Mononuclear cell (primary cell): Measurements from ENCODE around the gene TSPAN3. TPM values are rescaled to one million over a fixed set of nuclear protein-coding genes. Genes with fewer than 3 reads are reported as not detected.

Source experiments
- H3K27me3 ChIP-seq: 2 replicates; pipeline ENCODE4 v1.6.0; 2011; ENCODE audit warnings: low read length, control low read depth; ENCODE audit not compliant: insufficient read depth
- H3K4me1 ChIP-seq: 2 replicates; pipeline ENCODE4 v1.5.1; 2011; ENCODE audit warnings: mild to moderate bottlenecking, low read length, control low read depth; ENCODE audit not compliant: insufficient read depth
- H3K4me3 ChIP-seq: 2 replicates; pipeline ENCODE4 v1.5.1; 2011; ENCODE audit warnings: mild to moderate bottlenecking, low read length, moderate library complexity
- H3K9me3 ChIP-seq: 2 replicates; pipeline ENCODE4 v1.5.1; 2011; ENCODE audit warnings: low read depth, mild to moderate bottlenecking, control low read depth, low read length
- total RNA-seq: library from RNA; depleted of rRNA; stranded (reverse); fragments of >200 nt; gene quantifications from one replicate; pipeline ENCODE4 v1.2.3, GENCODE V29; 2012

The TSPAN3 gene
- total RNA-seq, 1 donor: 39.9 TPM

DNA sequence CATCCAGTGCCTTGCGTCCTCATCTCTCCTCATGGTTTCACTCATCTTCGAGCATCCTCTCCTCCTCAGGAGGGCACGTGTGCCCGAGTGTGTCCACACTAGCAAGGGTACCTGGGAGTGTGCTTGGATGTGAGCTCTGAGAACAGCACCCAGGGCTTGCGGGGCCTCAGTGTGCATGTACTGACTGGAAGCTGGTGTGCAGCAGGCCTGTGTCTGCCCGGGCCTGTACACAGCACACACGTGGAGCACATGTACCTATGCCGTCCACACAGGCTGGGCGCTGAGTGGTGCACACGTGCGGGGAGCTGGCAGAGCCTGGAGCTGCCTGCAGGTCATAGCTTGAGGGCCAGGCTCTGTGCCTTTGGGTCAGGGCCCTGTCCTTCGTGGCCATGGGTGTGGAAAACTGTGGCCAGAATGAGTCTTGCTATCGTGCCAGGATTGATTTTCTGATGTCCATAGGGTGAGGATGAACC, 34.9 kb downstream of the TSPAN3 start:
- Histone ChIP-seq H3K4me3 (no peak overlapping the region), H3K4me1 (peaks cover 2% of the 10 kb centered on the region), H3K9me3 (no peaks in the 10 kb centered on the region), H3K27me3 (no peaks in the 10 kb centered on the region)

DNA sequence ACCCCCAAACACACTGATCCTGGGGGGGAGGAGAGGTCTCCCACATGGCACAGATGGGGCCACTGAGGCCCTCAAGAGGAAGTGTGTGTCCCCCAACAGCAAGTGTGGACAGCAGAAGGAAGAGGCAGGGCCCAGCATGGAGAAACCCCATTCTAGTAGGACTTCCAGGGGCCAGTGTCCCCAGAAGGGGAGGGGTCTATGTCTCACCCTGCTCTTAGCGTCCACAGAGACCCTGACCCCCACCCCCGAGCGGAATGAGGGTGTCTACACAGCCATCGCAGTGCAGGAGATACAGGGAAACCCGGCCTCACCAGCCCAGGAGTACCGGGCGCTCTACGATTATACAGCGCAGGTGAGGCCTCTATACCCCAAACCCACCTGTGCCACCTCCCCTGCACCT, 35.3 kb downstream of the TSPAN3 start:
- no peaks in the 10 kb centered on the region for H3K9me3 ChIP-seq
- no peak overlapping the region for H3K4me3 ChIP-seq
- no peaks in the 10 kb centered on the region for H3K27me3 ChIP-seq
- peaks cover 6% of the 10 kb centered on the region for H3K4me1 ChIP-seq

- Histone ChIP-seq H3K9me3 (no peaks in the 10 kb centered on the region), H3K4me3 (no peak overlapping the region), H3K4me1 (peaks cover 6% of the 10 kb centered on the region), H3K27me3 (no peaks in the 10 kb centered on the region)
Measured at GRCh38 chr15:77034695-77035489, 36.0 kb downstream of the TSPAN3 start.

DNA sequence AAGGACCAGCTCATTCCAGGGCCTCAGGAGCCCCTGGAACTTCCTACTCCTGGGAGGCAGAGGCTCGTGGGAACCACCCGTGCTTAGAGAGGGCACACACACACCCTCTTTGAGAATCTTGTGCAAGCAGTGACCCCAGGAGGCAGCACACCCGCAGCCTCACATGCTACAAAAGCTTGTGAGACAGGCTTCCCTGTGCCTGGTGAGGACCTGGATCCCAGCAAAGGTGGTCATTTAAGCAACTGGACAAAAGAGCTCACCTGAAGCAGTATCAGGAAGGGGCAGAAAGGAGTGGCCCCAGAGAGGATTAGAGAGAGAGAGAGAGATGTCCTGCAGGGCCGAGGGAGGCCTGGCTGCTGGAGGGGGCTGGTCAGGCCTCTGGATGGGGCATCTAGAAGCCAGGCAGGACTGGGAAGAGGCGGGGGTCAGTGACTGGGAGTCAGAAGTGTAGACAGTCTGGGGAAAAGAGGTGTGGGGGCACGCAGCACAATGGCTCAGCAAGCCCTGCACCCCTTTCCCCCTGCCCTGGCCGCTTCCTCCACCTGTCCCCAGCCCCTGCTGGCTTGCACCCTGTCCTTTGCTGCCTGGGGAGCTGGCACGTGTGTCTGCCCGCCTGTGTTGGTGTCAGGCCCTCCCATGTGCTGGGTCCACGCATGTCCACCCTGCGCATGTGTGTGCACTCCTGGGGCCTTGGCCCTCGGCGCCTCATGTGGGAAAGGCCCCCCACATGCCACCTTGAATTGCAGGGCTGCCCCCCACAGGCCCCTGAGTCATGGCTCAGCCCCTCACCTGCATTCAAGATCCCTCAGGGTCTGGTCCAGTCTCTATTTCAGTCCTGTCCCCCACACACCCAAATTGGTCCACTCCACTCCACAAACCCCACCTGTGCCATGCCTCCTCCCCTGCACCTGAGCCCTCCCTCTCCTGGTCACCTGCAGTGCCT, 36.9 kb downstream of the TSPAN3 start:
- H3K4me3 ChIP-seq: no peak overlapping the region
- H3K9me3 ChIP-seq: no peaks in the 10 kb centered on the region
- peaks cover 6% of the 10 kb centered on the region for H3K4me1 ChIP-seq
- H3K27me3 ChIP-seq: no peaks in the 10 kb centered on the region

DNA sequence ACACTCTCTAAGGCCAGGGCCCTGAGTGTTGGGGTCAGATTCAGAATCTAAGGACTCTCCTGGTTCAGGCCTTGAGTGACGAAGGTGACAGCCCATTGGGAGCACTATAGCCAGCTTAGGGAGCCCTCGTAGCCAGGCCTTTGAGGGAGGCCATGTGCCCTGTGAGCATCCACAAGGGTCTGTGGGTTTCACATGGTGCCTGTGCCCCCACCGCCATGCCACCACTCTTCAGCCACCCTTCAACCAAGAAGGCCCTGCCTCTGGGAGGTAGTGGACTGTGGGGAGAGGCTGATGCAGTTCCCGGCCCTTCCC, 37.5 kb downstream of the TSPAN3 start:
- peaks cover 6% of the 10 kb centered on the region for H3K4me1 ChIP-seq
- H3K27me3 ChIP-seq: no peaks in the 10 kb centered on the region
- H3K4me3 ChIP-seq: no peak overlapping the region
- no peaks in the 10 kb centered on the region for H3K9me3 ChIP-seq

DNA sequence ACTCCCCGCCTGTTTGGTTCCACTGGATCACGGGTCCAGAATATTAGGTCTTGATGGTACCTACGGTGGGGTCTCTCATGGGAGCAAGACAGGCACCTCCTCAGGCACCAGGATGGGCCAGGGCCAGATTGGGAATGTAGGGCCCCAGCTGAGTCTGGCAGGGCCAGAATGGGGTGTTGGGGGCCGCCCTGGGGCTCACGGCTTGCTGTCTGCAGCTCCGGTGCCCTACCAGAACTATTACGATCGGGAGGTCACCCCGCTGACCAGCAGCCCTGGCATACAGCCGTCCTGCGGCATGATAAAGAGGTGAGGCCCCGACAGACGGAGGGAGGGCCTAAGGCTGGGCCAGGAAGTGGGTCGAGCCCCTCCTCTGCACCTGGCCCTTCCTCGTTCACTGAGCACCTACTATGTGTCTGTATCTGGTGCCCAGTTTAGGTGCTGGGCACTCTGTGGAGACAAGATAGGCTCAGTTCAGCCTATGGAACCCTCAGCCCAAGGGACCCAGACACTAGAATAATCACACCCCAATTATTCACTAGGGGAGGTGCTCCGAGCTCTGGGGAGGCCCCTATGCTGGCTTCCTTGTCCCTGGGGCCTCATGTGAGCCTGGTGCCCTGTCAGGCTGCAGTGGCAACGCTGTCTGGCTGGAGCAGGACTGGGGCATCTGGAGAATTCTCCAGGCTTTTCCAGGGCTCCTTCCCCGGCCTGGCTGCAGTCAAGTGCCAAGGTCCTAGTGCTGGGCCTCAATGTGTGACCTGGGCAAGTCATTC, 38.1 kb downstream of the TSPAN3 start:
- Histone ChIP-seq H3K4me3 (no peak overlapping the region), H3K9me3 (no peaks in the 10 kb centered on the region), H3K27me3 (no peaks in the 10 kb centered on the region), H3K4me1 (peaks cover 6% of the 10 kb centered on the region)

GRCh38 chr15:77032052-77032646, 38.8 kb downstream of the TSPAN3 start:
- Histone ChIP-seq H3K27me3 (no peaks in the 10 kb centered on the region), H3K4me1 (peaks cover 6% of the 10 kb centered on the region), H3K4me3 (no peak overlapping the region), H3K9me3 (no peaks in the 10 kb centered on the region)

DNA sequence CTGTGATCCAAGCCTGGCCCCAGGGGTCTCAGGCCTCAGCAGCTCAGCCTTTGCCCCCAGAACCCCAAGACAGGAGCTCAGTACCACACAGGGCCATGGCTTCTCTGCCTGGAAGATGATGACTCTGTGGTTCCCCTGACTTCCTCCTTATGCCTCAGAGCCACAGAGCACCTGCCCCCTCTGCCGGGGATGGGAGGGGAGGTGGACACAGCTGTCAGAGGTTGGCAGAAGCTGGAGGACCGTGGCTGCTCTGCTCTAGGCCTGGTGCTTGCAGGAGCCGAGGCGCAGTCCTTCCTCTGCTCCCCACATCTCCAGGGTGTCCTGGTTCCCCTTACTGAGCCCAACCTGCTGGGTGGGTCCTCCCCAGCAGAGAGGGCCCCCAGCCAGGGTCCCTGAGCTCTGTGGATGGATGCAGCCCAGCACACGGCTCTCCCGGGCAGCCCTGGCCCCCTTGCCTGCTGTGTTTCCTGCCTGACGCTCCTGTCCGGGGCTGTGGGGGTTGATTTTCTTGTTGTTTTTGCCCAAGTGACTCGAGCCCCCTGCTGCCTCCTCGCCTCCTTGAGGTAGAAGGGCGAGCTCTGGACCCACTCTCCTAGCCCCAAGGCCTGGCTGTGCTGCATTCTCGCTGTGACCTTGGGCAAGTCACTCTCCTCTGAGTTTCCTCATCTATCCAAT, 39.4 kb downstream of the TSPAN3 start:
- Histone ChIP-seq H3K9me3 (no peaks in the 10 kb centered on the region), H3K27me3 (no peaks in the 10 kb centered on the region), H3K4me1 (peaks cover 6% of the 10 kb centered on the region), H3K4me3 (no peak overlapping the region)

GRCh38 chr15:77030928-77031375, 40.0 kb downstream of the TSPAN3 start:
- no peaks in the 10 kb centered on the region for H3K27me3 ChIP-seq
- peaks cover 6% of the 10 kb centered on the region for H3K4me1 ChIP-seq
- H3K4me3 ChIP-seq: no peak overlapping the region
- no peaks in the 10 kb centered on the region for H3K9me3 ChIP-seq

DNA sequence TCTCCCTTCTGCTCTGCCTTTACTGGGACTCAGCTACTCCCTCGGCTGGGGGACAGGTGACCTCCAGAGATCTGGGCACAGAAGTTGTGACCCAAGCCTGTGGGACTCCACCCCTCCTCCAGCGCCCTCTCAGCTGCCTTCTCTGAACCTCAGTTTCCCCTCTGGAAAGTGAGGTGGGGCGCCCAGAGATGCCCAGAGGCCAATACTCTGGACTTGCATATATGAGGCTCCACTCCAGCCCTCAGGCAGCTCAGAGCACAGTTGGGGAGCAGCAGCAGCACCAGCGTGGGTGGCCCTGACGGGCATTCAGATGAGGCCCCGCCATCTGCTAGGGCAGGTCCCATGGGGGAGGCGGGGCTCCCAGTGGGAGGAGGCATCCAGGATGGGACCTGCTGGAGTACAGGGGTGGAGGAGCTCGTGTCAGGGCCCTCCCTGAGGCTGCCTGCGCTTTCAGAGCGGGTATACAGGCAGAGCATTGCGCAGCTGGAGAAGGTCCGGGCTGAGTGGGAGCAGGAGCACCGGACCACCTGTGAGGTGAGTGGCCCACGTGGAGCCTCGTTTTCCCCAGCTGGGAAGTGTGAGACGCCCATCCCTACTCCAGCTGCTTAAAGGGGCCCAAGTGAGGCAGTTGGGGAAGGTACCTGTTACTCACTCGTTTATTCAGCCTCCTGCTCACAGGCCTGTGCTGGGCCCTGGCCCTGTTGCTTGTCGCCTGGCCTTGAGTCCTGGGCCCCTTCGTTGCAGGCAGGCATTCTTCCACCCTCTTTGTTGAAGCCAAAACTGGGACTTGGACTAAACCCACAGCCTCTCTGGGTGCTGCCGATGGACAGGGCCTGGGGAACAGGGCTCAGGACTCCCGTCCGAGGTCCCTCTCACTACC, 40.6 kb downstream of the TSPAN3 start:
- no peaks in the 10 kb centered on the region for H3K27me3 ChIP-seq
- H3K9me3 ChIP-seq: no peaks in the 10 kb centered on the region
- H3K4me1 ChIP-seq: peaks cover 6% of the 10 kb centered on the region
- no peak overlapping the region for H3K4me3 ChIP-seq

DNA sequence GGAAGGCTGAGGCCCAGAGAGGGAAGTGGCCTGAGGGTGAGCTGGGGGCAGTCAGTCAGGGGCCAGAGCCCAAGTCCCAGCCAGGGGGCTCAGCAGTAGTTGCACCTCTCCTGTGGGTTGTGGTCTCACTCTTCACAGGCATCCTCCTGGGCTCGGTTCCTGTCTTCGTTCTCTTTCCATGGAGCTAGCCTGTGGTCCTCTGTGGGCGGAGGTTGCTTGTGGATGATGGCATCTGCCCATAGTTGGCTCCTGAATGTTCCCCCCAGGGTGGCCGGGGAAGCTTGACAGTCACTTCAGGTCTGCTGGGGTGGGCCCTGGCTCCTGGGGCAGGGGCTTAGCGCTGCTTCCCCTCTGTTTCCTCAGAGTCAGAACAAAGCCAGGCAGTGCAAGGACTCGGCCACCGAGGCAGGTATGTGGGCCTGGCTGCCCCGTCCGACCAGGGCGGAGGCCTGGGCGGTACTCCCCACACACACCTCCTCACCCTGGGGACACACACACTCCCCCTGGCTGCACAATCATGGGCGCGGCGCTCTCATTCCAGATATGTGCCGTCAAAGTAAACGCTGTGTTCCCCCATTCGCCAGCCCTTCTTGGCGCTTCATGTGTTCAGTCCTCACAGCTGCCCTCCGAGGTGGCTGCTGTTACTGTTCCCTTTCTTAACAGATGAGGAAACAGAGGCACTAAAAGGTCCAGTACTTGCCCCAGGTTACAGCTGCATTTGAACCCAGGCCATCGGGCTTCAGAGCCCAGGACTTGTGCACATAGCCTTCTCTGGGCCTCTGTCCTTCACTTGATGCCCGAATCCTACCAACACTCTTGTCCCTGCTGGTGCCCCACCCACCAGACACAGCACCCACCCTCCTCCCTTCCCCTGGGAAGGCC, 41.5 kb downstream of the TSPAN3 start:
- no peak overlapping the region for H3K4me3 ChIP-seq
- H3K9me3 ChIP-seq: no peaks in the 10 kb centered on the region
- H3K4me1 ChIP-seq: peaks cover 6% of the 10 kb centered on the region
- H3K27me3 ChIP-seq: no peaks in the 10 kb centered on the region

- Histone ChIP-seq H3K27me3 (no peaks in the 10 kb centered on the region), H3K9me3 (no peaks in the 10 kb centered on the region), H3K4me3 (no peak overlapping the region), H3K4me1 (peaks cover 13% of the 10 kb centered on the region)
Measured at GRCh38 chr15:77028451-77029165, 42.3 kb downstream of the TSPAN3 start.
